DND-41 (cell line): Measurements from ENCODE around the gene COA1.
A peak's percentile ranks its signal among the peaks of the same experiment; 100 is the strongest.

Experiments
- ATAC-seq: fragments of 200-7000 bp; cut with Tn5 transposase; 3 replicates; pipeline ENCODE4 v1.9.1; 2021; ENCODE audit warnings: low read depth; ENCODE audit not compliant: insufficient read depth
- DNase-seq: peaks from one replicate; pipeline ENCODE4 v3.0.0-alpha.2; 2020
- H2AFZ ChIP-seq: 2 replicates; pipeline ENCODE4 v1.6.0; 2012; ENCODE audit warnings: low read depth, low read length
- H3K27ac ChIP-seq: 2 replicates; pipeline ENCODE4 v1.5.1; 2012; ENCODE audit warnings: low read length, inconsistent platforms
- H3K27me3 ChIP-seq: fragments of 200-600 bp; sonication (generic); 2 replicates; pipeline ENCODE4 v1.6.0; 2012; ENCODE audit warnings: low read length, mild to moderate bottlenecking, inconsistent platforms; ENCODE audit not compliant: insufficient read depth, poor library complexity
- H3K36me3 ChIP-seq: 2 replicates; pipeline ENCODE4 v1.5.1; 2012; ENCODE audit warnings: low read length, inconsistent platforms; ENCODE audit not compliant: insufficient read depth
- H3K4me1 ChIP-seq: 2 replicates; pipeline ENCODE4 v1.5.1; 2012; ENCODE audit warnings: mild to moderate bottlenecking, low read length; ENCODE audit not compliant: insufficient read depth
- H3K4me2 ChIP-seq: 2 replicates; pipeline ENCODE4 v1.6.0; 2012; ENCODE audit warnings: mild to moderate bottlenecking, moderate library complexity, low read length, inconsistent platforms; ENCODE audit not compliant: insufficient read depth
- H3K4me3 ChIP-seq, 2 experiments: fragments of 200-600 bp in 1 of 2; shearing (Covaris generic) in 1 of 2; 2 replicates each; pipeline ENCODE4 v1.5.1; 2012 to 2016; ENCODE audit warnings: inconsistent platforms in 2 of 2, low read length in 2 of 2, mild to moderate bottlenecking in 2 of 2, low read depth in 1 of 2, moderate library complexity in 1 of 2
- H3K79me2 ChIP-seq: 2 replicates; pipeline ENCODE4 v1.6.0; 2012; ENCODE audit warnings: low read length, inconsistent platforms; ENCODE audit not compliant: insufficient read depth
- H3K9ac ChIP-seq: 2 replicates; pipeline ENCODE4 v1.6.0; 2012; ENCODE audit warnings: low read depth, mild to moderate bottlenecking, inconsistent platforms, low read length, moderate library complexity
- H3K9me3 ChIP-seq: 2 replicates; pipeline ENCODE4 v1.5.1; 2012; ENCODE audit warnings: low read length, moderate library complexity, mild to moderate bottlenecking, inconsistent platforms; ENCODE audit not compliant: insufficient read depth, severe bottlenecking
- H4K20me1 ChIP-seq: 2 replicates; pipeline ENCODE4 v1.6.0; 2012; ENCODE audit warnings: low read length; ENCODE audit not compliant: insufficient read depth
- CTCF ChIP-seq: IDR thresholded peaks from 2 replicates; pipeline ENCODE4 v1.5.1; 2012; ENCODE audit warnings: borderline replicate concordance, low read length, moderate library complexity, mild to moderate bottlenecking; ENCODE audit not compliant: poor library complexity, severe bottlenecking; ENCODE audit errors: extremely low read depth
- EZH2 ChIP-seq: IDR thresholded peaks from 3 replicates; pipeline ENCODE4 v1.6.1; 2012; ENCODE audit warnings: borderline replicate concordance, low read depth, mild to moderate bottlenecking, moderate library complexity, low read length, inconsistent platforms; ENCODE audit not compliant: severe bottlenecking

COA1 gene

GRCh38 chr7:43758822-43759683, 29.7 kb upstream of the COA1 start:
- DNase-seq (peak; percentile 59), ATAC-seq (peak; percentile 77)
- Histone ChIP-seq H4K20me1 (no peaks in the 10 kb centered on the region), H3K9ac (peak overlapping the region; percentile 60), H3K4me1 (peaks cover 24% of the 10 kb centered on the region), H3K27ac (0 out of 2 replicates have a peak overlapping the region, but pooled peaks have one; percentile 4), H3K9me3 (no peaks in the 10 kb centered on the region), H2AFZ (peak overlapping the region; percentile 87), H3K4me2 (peak overlapping the region; percentile 96), H3K36me3 (no peaks in the 10 kb centered on the region), H3K79me2 (no peaks in the 10 kb centered on the region), H3K27me3 (no peaks in the 10 kb centered on the region), H3K4me3 (peak overlapping the region; percentile 34 to 59; a peak in 3 of 4 replicates)
- peak; percentile 41 for TF ChIP-seq EZH2
- TF ChIP-seq CTCF, result no peak

GRCh38 chr7:43758029-43758821, 28.9 kb upstream of the COA1 start, which contains the start of gene BLVRA:
Gene BLVRA (plus strand): TSS chr7:43758680. CDS start chr7:43771159, 12,479 bp downstream.
- Histone ChIP-seq H2AFZ (peak within 1 kb of the TSS; percentile 87), H3K4me3 (peak within 1 kb of the TSS; percentile 34 to 59; a peak in 3 of 4 replicates), H3K79me2 (no peaks in the 10 kb centered on the region), H3K4me1 (peaks cover 24% of the 10 kb centered on the region), H3K9ac (peak within 1 kb of the TSS; percentile 60), H3K36me3 (no peaks in the 10 kb centered on the region), H4K20me1 (no peaks in the 10 kb centered on the region), H3K27ac (peak within 1 kb of the TSS; percentile 32), H3K4me2 (peak within 1 kb of the TSS; percentile 96), H3K27me3 (no peaks in the 10 kb centered on the region), H3K9me3 (no peaks in the 10 kb centered on the region)
- DNase-seq (peak; percentile 71), ATAC-seq (peak; percentile 81)
- TF ChIP-seq CTCF (no peak), EZH2 (no peak)

GRCh38 chr7:43757073-43757720, 27.9 kb upstream of the COA1 start:
- no peaks in the 10 kb centered on the region for H3K27me3 ChIP-seq
- H3K4me1 ChIP-seq, result peaks cover 24% of the 10 kb centered on the region
- ATAC-seq (no peak), DNase-seq (no peak)
- H3K79me2 ChIP-seq, result no peaks in the 10 kb centered on the region
- TF ChIP-seq EZH2 (no peak), CTCF (no peak)
- peak overlapping the region; percentile 96; the same call in 1 of the 2 replicates for H3K4me2 ChIP-seq
- H3K27ac ChIP-seq, result no peak overlapping the region
- H4K20me1 ChIP-seq, result no peaks in the 10 kb centered on the region
- H3K9me3 ChIP-seq, result no peaks in the 10 kb centered on the region
- no peak overlapping the region for H3K9ac ChIP-seq
- 0 out of 4 replicates have a peak overlapping the region, but pooled peaks of 1 of the 2 experiments have one; percentile 59 for H3K4me3 ChIP-seq
- H2AFZ ChIP-seq, result peak overlapping the region; percentile 87; the same call in 1 of the 2 replicates
- H3K36me3 ChIP-seq, result no peaks in the 10 kb centered on the region
